ENCODE data around the gene STAT6. TPM values are rescaled to one million over a fixed set of nuclear protein-coding genes. Genes with fewer than 3 reads are reported as not detected.
A peak's percentile ranks its signal among the peaks of the same experiment; 100 is the strongest.

Gene STAT6
- polyA plus RNA-seq, 6 donors from 2014 or later, result 88.2 to 172 (median 159) TPM

GRCh38 chr12:57139796-57140649, 28.9 kb upstream of the STAT6 start:
- H3K9me3 Mint-ChIP-seq, result no peaks in the 10 kb centered on the region
- H3K36me3 Mint-ChIP-seq, result no peaks in the 10 kb centered on the region
- no peak for ATAC-seq (ENCODE audit: low read depth in 2 of 2)
- no peaks in the 10 kb centered on the region for H3K4me1 Mint-ChIP-seq
- H3K27ac Mint-ChIP-seq, result no peak overlapping the region
- peaks cover 0 to 10% (median 7%) of the 10 kb centered on the region in 3 donors for H3K27me3 Mint-ChIP-seq
- DNase-seq, result no peak
- H3K4me3 Mint-ChIP-seq, result no peak overlapping the region

GRCh38 chr12:57138526-57139272, 27.5 kb upstream of the STAT6 start:
- DNase-seq (no peak), ATAC-seq (ENCODE audit: low read depth in 2 of 2) (no peak)
- Mint-ChIP-seq H3K9me3 (no peaks in the 10 kb centered on the region), H3K27me3 (peaks cover 0 to 22% (median 16%) of the 10 kb centered on the region in 3 donors), H3K4me1 (no peaks in the 10 kb centered on the region), H3K4me3 (no peak overlapping the region), H3K36me3 (no peaks in the 10 kb centered on the region), H3K27ac (no peak overlapping the region)

GRCh38 chr12:57135527-57136326, 24.6 kb upstream of the STAT6 start:
- H3K4me3 Mint-ChIP-seq, result no peak overlapping the region
- peaks cover 10 to 45% (median 44%) of the 10 kb centered on the region in 3 donors for H3K27me3 Mint-ChIP-seq
- H3K4me1 Mint-ChIP-seq, result peaks cover 0 to 3% (median 0%) of the 10 kb centered on the region in 3 donors
- DNase-seq (no peak), ATAC-seq (ENCODE audit: low read depth in 2 of 2) (no peak)
- H3K27ac Mint-ChIP-seq, result no peak overlapping the region
- no peaks in the 10 kb centered on the region for H3K36me3 Mint-ChIP-seq
- no peaks in the 10 kb centered on the region for H3K9me3 Mint-ChIP-seq

GRCh38 chr12:57134949-57135348, 23.8 kb upstream of the STAT6 start:
- H3K27me3 Mint-ChIP-seq, result peaks cover 16 to 52% (median 47%) of the 10 kb centered on the region in 3 donors

GRCh38 chr12:57133916-57134315, 22.8 kb upstream of the STAT6 start:
- Mint-ChIP-seq H3K9me3 (no peaks in the 10 kb centered on the region), H3K4me3 (peak overlapping the region in 1 of 8 donors; percentile 42), H3K27ac (no peak overlapping the region), H3K27me3 (peaks cover 20 to 49% (median 47%) of the 10 kb centered on the region in 3 donors), H3K4me1 (peaks cover 0 to 6% (median 3%) of the 10 kb centered on the region in 3 donors), H3K36me3 (no peaks in the 10 kb centered on the region)
- DNase-seq (no peak), ATAC-seq (ENCODE audit: low read depth in 2 of 2) (no peak)

More at GRCh38 chr12:57134949-57135348, 23.8 kb upstream of the STAT6 start:
- no peak for ATAC-seq (ENCODE audit: low read depth in 2 of 2)
- Mint-ChIP-seq H3K4me1 (peaks cover 0 to 3% (median under 1%) of the 10 kb centered on the region in 3 donors), H3K4me3 (peak overlapping the region in 2 of 8 donors; percentile 9 to 14), H3K27ac (no peak overlapping the region), H3K9me3 (no peaks in the 10 kb centered on the region), H3K36me3 (no peaks in the 10 kb centered on the region)
- no peak for DNase-seq

- Mint-ChIP-seq H3K4me3 (no peak overlapping the region), H3K36me3 (no peaks in the 10 kb centered on the region), H3K27ac (peak overlapping the region in 1 of 6 donors; percentile 47), H3K9me3 (no peaks in the 10 kb centered on the region), H3K27me3 (peaks cover 20 to 49% (median 42%) of the 10 kb centered on the region in 3 donors), H3K4me1 (peaks cover 0 to 6% (median 3%) of the 10 kb centered on the region in 3 donors)
- ATAC-seq (ENCODE audit: low read depth in 2 of 2) (no peak), DNase-seq (no peak)
Observed at GRCh38 chr12:57133013-57133569, 21.9 kb upstream of the STAT6 start.

DNA sequence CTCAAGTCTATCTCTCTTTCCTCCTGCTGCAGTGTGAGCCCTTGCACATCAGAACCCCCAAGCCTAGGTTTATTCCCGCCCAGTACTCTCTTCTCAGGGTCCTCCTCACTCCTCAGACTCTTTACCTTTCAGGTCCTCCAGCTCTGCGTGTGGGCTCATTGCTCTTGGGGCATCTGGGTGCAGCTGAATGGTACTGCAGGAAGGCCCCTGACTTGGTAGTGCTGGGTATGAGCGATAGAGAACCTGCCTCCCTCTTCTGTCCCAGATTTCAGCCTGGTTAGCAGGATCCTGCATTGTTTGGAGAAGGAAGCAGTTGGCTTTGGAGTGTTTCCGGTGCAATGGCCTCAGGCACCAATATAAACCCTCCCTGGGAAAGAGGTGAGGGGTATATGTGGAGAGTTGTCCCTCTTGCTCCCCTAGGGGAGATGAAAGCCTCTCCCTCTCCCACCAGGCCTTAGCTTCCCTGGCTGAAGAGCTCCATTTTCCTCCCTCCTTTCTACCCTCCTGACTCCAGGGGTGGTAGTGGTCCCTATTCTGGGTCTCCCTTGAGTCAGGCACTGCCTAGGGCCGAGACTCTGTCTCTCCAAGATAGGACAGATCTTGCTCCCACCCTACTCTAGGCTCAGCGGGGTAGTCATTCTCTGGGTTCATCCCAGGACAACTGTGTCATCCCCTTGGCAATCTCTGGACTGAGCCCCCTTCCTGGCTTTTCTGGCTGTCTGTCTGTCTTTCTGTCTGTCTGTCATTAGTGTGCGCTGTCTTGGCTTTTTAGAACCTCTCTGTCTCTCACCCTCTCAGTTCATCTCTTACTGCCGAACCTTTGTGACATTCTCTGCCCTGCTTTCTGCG, 21.0 kb upstream of the STAT6 start:
- H3K36me3 Mint-ChIP-seq, result no peaks in the 10 kb centered on the region
- ATAC-seq (ENCODE audit: low read depth in 2 of 2) (no peak), DNase-seq (no peak)
- H3K27ac Mint-ChIP-seq, result peak overlapping the region in 2 of 6 donors; percentile 3 to 17
- H3K27me3 Mint-ChIP-seq, result peaks cover 20 to 49% (median 42%) of the 10 kb centered on the region in 3 donors
- peaks cover 2 to 9% (median 8%) of the 10 kb centered on the region in 3 donors for H3K4me1 Mint-ChIP-seq
- H3K4me3 Mint-ChIP-seq, result peak overlapping the region in 1 of 8 donors; percentile 23
- no peaks in the 10 kb centered on the region for H3K9me3 Mint-ChIP-seq

- H3K9me3 Mint-ChIP-seq, result no peaks in the 10 kb centered on the region
- DNase-seq (no peak), ATAC-seq (ENCODE audit: low read depth in 2 of 2) (peak; percentile 27 to 40)
- H3K27me3 Mint-ChIP-seq, result peaks cover 20 to 49% (median 42%) of the 10 kb centered on the region in 3 donors
- H3K36me3 Mint-ChIP-seq, result no peaks in the 10 kb centered on the region
- peak overlapping the region in 2 of 8 donors; percentile 72 to 84 for H3K4me3 Mint-ChIP-seq
- H3K27ac Mint-ChIP-seq, result peak overlapping the region in 1 of 6 donors; percentile 32
- peaks cover 6 to 13% (median 12%) of the 10 kb centered on the region in 3 donors for H3K4me1 Mint-ChIP-seq
Observed at GRCh38 chr12:57130941-57131340, 19.8 kb upstream of the STAT6 start.

- ATAC-seq (ENCODE audit: low read depth in 2 of 2), result no peak
- H3K9me3 Mint-ChIP-seq, result no peaks in the 10 kb centered on the region
- H3K27me3 Mint-ChIP-seq, result peaks cover 20 to 49% (median 47%) of the 10 kb centered on the region in 3 donors
- peak overlapping the region in 1 of 6 donors; percentile 16 for H3K27ac Mint-ChIP-seq
- peaks cover 6 to 13% (median 12%) of the 10 kb centered on the region in 3 donors for H3K4me1 Mint-ChIP-seq
- peak overlapping the region; percentile 56 to 89 (median 72) for H3K4me3 Mint-ChIP-seq
- DNase-seq, result no peak
- no peaks in the 10 kb centered on the region for H3K36me3 Mint-ChIP-seq
Observed at GRCh38 chr12:57129889-57130288, 18.7 kb upstream of the STAT6 start.

- ATAC-seq (ENCODE audit: low read depth in 2 of 2) (no peak), DNase-seq (no peak)
- H3K27me3 Mint-ChIP-seq, result peaks cover 20 to 47% (median 46%) of the 10 kb centered on the region in 3 donors
- H3K9me3 Mint-ChIP-seq, result no peaks in the 10 kb centered on the region
- peak overlapping the region in 1 of 6 donors; percentile 16 for H3K27ac Mint-ChIP-seq
- H3K4me1 Mint-ChIP-seq, result peaks cover 8 to 13% (median 13%) of the 10 kb centered on the region in 3 donors
- peak overlapping the region; percentile 47 to 90 (median 82) for H3K4me3 Mint-ChIP-seq
- H3K36me3 Mint-ChIP-seq, result peaks cover 0 to 2% of the 10 kb centered on the region in 2 donors
Observed at GRCh38 chr12:57129321-57129842, 18.2 kb upstream of the STAT6 start.

DNA sequence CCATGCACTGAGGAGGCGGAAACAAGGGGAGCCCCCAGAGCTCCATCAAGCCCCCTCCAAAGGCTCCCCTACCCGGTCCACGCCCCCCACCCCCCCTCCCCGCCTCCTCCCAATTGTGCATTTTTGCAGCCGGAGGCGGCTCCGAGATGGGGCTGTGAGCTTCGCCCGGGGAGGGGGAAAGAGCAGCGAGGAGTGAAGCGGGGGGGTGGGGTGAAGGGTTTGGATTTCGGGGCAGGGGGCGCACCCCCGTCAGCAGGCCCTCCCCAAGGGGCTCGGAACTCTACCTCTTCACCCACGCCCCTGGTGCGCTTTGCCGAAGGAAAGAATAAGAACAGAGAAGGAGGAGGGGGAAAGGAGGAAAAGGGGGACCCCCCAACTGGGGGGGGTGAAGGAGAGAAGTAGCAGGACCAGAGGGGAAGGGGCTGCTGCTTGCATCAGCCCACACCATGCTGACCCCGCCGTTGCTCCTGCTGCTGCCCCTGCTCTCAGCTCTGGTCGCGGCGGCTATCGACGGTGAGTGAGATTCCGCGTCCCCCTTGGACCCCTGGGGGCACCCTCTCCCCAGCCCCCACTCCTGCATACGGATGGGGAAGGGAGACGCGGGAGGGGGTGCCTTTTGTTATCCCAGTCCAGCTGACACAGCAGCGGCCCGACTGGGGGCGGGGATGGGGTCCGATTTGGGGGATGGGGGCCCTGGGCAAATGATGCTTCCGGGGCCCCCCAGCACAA, 17.5 kb upstream of the STAT6 start:
- DNase-seq (no peak), ATAC-seq (ENCODE audit: low read depth in 2 of 2) (no peak)
- Mint-ChIP-seq H3K9me3 (peaks cover 0 to 1% (median 0%) of the 10 kb centered on the region in 7 donors), H3K36me3 (peaks cover 0 to 9% of the 10 kb centered on the region in 2 donors), H3K27me3 (peaks cover 20 to 47% (median 44%) of the 10 kb centered on the region in 3 donors), H3K4me1 (peaks cover 12 to 17% (median 16%) of the 10 kb centered on the region in 3 donors), H3K27ac (peak overlapping the region in 1 of 6 donors; percentile 39), H3K4me3 (peak overlapping the region; percentile 66 to 94 (median 90))
